ENCODE data around the gene PCBP3. TPM values are rescaled to one million over a fixed set of nuclear protein-coding genes. Genes with fewer than 3 reads are reported as not detected.

The PCBP3 gene
- total RNA-seq, 2 experiments from 2014 or later: 0.86 to 1.2 TPM

DNA sequence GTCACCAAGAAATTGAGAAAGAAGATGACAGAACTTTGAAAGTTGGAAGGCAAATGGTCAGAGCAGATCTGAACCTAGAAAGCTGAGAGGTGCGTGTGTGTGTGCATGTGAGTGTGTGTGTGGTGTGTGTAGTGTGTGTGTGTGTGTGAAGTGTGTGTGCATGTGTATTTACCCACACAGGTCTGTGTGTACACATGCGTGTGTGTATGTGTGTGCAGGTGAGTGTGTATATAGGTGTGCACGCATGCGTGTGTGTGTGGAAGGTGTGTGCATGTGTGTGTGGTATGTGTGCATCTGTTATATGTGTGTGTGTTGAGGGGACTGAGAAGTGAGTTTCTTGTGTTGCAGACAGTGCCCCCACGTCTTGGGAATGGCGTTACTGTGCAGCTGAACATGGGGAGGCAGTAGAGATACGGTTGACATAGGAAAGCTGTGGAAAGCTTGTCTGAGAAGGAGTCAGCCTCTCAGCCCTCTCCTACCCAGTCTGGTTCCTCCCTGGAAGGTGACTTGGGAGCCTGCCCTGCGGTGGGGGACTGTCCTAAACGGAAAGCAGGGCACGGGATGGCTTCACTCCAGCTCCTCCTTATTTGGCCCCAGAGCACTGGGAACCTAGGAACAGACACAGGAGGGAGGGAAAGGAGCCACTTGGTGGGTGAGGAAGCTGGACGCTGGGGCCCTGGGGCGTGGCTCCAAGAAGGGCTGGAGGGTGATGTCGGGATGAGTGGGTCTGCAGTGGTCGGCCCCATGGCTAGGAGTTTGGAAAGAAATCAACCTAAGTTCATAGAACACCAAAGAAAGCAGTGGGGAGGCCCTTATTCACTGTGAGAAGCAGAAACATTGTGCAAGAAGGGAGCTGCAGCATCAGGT is 97.2 kb downstream of the PCBP3 start:
- CTCF ChIA-PET: interaction anchor here (1.1 kb wide), 1 partner anchor 32 kb away, joined by 3 read pairs; no protein-coding TSS in a partner anchor
- POLR2A ChIA-PET: no interaction called here

DNA sequence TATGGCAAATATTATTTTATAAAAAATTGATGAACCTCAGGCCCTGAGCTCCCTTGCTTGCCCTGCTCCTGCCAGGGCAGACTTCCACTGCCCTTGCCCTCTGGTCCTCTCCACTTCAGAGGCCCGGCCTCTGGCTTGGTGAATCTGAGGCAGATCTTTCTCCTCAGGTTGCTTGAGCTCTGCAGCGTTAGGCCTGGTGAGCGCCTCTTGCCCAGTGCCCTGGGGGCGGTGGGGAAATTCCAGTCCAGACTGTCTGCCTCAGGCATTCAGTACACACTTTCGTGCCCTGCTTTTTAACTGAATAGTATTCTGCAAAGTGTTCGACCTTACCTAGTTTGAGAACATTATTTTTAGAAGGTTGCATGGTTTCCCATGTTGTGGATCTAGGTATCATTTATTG is 98.2 kb downstream of the PCBP3 start:
- CTCF ChIA-PET: no interaction called here
- POLR2A ChIA-PET: no interaction called here

DNA sequence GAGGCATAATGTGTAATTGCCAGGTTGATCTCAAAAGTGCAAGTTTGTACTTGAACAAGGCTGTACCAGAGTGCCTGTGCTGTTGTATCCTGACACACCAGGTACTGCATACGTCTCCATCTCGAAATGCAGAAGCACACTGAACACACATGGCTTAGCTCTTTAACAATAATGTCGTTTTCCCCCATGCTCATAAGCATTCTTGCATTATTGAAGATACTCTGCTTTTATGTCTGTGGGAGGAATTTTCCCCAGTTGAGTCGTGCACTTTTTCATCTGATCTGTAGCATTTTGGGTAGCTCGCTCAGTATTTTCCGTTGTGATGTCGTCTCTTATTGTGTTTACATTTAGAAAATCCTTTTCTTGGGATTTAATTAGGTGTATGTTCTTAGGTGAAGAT is 98.7 kb downstream of the PCBP3 start:
- CTCF ChIA-PET: no interaction called here

DNA sequence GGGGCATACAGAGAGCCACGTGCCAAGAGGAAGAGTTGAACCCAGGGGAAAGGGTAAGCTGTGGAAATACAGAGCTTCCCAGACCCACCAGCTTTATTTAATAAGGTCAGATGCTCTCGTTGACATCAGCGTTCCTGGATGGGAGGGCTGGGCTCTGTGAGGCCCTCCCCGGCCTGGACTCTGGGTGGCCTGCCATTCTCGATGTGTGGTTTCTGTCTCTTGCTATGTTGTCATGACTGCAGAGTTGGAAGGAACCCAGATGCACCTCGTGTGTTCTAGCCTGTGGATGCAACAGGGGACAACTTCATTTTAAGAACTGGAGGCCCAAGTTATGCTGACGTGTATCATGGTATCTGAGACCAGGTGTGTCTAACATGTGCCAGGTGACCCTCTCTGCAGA is 101.7 kb downstream of the PCBP3 start:
- ChIA-PET POLR2A (no interaction called here), CTCF (interaction anchor here (1.0 kb wide), 1 partner anchor 13 kb away, joined by 3 read pairs; no protein-coding TSS in a partner anchor)

More for the DNA sequence above, 98.7 kb downstream of the PCBP3 start:
- POLR2A ChIA-PET: no interaction called here

DNA sequence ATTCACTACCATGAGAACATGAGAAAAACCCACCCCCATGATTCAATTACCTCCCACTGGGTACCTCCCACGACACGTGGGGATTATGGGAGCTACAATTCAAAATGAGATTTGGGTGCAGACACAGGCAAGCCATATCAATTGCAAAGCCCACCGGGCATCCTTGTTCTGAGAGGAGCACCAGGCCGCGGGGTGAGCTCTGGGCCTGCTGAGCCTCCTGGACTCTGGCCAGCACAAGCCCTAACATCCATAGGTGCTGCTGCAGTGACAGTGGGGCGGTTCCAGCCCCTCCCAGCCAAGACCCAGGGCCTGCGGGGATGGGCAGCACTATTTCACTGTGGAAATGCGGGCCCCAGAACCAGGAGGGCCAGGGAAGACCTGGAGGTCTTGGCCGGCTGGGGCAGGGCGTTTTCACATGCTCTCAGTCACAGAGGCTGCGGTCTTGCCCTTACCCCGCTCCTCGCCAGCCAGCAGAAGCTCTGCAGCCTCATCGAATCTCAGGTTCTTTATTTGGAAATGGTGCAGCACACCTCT is 103.8 kb downstream of the PCBP3 start:
- CTCF ChIA-PET: no interaction called here
- POLR2A ChIA-PET: no interaction called here

DNA sequence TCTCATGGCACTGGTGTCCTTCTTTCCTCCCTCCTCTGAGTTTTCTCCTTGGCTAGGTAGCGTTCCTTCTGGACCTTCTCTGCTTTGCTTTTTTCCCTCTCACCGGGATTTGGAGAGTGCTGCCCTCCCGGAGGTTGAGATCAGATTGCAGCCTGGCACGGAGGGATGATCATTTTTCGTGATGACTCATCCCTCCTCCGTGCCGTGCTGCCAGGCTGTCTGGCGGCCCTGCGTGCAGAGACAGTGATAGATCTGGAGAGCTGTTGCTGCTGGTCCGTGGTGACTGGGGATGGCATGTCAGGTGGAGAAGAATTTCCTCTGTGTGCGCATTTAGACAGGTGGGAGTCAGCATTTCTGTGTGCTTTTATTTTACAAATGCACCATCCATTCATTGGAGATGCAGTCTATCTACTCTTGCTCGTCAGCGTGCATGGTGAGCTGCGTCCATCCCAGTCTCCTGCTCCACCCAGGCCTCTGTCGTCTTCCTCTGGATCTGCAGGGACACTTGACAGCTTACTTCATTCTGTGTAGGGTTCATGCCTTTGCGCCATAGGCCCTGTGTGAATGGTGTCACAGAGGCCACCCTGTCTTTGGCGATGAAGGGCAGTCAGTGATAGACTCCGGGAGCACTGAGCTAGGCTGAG is 104.4 kb downstream of the PCBP3 start:
- POLR2A ChIA-PET: no interaction called here

DNA sequence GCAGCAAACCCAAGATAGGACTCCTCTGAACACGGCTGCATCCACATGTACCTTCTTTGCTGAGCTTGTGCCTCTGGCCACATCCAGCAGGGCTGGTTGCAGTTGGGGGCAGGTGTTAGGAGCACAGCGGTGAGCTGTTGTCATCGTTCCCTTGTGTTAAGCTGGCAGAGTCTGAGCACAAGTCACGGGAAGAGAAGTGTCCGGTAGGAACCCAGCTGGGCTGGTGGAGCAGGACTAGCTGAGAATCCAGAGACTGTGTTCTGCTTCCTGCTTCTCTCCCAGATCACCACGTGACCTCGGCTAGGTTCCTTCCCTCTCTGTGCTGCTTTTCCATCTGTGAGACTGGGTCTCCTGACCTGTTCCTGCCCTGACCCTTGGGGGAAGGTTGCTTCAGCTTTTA is 105.1 kb downstream of the PCBP3 start:
- ChIA-PET CTCF (no interaction called here), POLR2A (no interaction called here)

More for the DNA sequence above, 104.4 kb downstream of the PCBP3 start:
- CTCF ChIA-PET: no interaction called here

DNA sequence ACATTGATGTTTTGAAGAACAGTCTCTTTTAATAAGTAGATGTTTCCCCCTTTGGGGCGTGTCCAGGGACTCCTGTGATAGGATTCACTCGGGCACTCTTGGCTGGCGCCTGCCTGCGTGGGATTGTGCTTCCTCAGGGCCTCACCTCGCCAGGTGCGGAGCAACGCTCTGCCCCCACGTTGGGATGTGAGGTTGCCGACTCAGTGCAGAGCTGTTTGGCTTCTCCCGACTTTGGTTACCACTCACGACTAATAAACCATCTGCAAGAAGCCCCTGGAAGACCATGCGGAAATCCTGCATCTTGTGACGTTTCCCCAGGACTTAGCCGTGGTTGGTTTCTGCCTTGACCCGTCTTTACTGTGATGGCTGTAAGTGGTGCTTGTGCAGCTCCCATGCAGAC is 106.4 kb downstream of the PCBP3 start:
- ChIA-PET POLR2A (no interaction called here), CTCF (no interaction called here)

DNA sequence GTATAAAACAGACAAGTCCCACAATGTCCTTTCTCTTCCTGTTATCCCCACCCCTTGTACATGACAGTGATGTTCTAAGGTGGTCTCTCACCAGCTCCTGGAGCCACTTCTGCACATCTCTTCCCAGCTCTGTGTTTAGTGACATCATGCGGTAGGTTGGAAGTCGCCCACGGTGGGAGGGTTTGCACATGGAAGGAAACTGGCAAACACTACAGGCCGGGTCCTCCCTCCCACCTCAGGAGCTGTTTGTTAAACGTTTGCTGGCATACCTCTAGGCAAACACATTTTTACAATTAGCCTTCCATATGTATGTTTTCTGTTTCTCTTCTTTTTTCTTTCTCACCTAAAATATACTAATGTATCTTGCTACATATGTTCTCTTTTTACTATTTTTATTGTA is 107.4 kb downstream of the PCBP3 start:
- POLR2A ChIA-PET: no interaction called here

DNA sequence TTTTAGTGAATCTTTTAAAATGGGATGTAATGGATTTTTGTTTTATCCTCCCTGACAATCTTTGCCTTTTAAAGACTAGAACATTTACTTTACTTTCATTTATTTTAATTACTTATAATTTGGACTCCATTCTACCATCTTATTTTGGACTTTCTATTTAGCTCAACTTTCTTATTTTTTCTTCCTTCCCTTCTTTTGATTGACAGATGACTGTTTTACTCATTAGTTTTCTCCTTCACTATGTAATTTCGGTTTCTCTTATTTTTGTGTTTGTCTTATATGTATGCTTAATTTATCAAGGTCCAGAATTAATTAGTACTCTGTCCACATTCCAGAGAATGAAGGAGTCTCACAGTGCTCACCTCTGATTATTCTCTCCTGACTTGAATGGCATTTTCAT is 109.9 kb downstream of the PCBP3 start:
- CTCF ChIA-PET: no interaction called here

More for the DNA sequence above, 107.4 kb downstream of the PCBP3 start:
- CTCF ChIA-PET: no interaction called here

DNA sequence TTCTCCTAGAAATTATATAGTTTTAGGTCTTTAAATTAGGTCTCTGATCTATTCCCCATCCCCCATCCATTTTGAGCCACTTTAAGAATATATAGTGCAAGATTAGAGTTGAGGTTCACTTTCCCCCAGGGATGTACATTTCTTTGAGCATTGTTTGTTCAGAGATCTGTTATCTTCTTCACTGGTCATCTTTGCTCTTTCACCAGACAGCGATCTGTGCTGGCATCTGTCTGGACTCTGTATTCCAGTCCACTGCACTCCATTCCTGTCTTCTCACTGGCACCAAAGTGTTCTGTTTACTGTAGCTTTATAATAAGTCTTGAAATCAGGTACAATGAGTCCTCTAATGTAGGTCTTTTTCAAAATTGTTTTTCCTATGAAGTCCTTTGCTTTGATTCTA is 112.5 kb downstream of the PCBP3 start:
- POLR2A ChIA-PET: no interaction called here
- CTCF ChIA-PET: no interaction called here

More for the DNA sequence above, 109.9 kb downstream of the PCBP3 start:
- POLR2A ChIA-PET: no interaction called here

DNA sequence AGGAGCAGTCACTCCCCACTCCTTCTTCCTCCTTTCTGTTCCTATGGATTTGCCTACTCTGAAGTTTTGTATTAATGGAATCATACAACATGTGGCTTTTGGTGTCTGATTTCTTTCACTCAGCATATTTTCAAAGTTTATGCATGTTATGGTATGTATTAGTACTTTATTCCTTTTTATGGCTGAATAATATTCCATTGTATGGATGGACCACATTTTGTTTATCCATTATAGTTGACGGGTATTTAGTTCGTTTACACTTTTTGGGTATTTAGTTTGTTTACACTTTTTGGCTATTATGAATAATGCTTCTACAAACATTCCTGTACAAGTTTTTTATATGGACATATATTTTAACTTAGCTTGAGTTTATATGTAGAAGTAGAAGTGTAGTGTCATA is 113.1 kb downstream of the PCBP3 start:
- POLR2A ChIA-PET: no interaction called here
- CTCF ChIA-PET: no interaction called here

DNA sequence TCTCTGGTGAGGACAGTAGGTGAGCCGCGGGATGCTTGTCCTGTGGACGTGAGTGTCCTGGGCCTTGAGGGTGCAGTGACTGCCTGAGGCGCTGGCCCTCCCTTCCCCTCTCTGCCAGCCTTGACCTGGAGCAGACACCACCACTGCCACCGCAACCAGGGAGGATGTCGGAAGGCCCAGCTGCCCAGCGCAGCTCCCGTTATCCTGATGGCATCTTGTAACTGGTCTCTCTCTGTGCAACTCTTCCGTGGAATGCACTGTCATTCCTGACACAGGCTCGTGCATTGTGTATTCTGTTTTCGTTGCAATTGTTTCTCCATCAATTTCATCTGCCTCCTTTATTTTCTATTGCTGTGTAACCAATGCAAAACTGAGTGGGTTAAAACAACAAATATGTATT is 118.2 kb downstream of the PCBP3 start:
- CTCF ChIA-PET: no interaction called here
- POLR2A ChIA-PET: no interaction called here

DNA sequence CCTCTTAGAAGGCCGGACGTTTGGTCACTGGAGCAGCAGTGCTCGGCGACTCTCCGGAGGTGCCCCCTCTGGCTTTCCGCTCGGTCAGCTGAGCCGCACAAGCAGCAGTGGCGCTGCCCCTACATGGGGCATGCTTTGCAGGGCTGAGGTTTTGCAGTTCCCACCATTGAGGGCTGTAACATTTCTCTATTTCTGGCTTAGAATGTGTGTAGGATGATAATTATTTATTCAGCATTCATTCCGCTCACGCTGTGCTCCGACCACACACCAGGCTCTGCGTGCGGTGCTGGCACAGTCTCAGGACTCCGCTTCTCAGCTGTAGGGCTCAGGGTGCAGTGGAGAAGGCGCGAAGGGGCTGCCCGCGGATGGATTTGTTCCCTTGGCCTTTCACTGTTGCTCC is 119.5 kb downstream of the PCBP3 start:
- ChIA-PET POLR2A (no interaction called here), CTCF (no interaction called here)

DNA sequence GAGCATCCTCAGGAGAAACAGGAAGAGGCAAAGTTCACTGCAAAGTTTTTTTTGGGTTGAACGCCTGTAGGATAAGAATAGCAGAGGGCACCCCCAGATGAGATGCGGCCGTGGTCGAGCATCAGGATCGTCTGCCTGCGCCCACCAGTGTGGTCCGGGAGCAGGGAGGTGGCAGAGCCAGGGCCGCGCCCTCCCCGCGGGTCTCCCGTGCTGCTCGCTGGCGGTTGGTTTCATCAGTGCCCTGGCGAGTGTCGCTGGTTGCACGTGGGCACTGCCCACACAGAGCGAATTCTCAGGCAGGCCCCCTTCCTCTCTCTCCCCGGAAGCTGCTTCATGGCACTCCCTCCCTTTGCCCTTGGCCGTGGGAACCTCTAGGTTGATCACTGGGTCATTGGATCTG is 120.0 kb downstream of the PCBP3 start:
- POLR2A ChIA-PET: interaction anchor here (0.7 kb wide), 1 partner anchor 10 kb away, joined by 5 read pairs; no protein-coding TSS in a partner anchor
- CTCF ChIA-PET: interaction anchor here (0.7 kb wide), 1 partner anchor 212 kb away, joined by 3 read pairs; no protein-coding TSS in a partner anchor

DNA sequence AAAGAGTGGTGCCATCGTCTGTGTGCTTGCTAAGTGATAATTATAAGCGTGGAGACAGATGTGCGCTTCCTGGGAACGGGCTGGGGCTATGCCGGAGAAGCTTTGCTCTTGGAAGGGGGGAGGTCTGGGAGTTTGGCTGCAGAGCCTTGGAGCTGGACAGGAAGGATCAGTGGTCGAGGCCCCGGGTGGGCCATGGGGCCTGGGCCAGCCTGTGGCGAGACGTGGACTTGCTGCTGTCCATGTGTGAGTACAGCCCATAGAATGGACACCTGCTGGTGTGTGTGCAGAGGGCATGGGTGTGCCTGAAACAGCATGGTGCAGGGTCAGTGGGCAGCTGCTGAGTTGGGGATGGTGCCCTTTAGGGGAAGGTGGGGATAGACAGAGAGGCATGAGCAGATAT is 121.3 kb downstream of the PCBP3 start:
- ChIA-PET CTCF (no interaction called here), POLR2A (no interaction called here)

DNA sequence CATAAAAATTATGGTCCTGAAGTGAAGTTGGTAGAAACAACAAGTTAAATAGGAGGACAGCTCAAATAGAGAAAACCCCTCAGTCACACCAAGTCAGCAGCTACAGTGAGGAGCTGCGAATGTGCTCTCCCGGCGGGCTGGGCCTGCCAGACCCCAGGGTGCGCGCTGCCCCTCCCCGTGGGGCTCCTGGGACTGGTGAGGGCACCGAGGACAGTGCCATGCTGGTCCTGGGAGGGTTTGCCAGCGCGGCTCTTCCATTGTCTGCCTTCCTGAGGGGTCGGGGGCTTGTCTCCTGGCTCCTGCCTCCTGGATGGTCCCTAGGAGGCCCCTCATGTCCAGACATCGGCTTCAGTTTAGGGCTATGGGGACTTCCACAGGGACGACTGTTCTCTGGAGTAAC is 121.8 kb downstream of the PCBP3 start:
- CTCF ChIA-PET: no interaction called here
- POLR2A ChIA-PET: no interaction called here

DNA sequence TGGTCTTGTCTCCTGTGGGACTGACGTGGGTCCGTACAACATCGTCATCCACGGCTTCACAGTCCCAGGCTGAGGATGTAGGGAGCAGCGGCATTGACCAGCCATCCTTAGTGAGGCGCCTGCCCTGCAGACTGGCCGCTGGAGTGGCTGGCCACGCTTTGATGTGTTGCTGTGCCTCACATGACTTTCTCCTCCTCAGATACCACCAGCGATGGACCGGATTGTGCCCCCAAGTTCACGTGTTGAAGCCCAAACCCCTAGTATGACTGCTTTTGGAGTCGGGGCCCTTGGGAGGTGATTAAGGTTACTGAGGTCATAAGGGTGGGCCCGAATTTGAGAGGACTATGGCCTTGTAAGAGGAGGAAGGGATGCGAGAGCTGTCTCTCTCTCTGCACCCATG is 122.5 kb downstream of the PCBP3 start:
- POLR2A ChIA-PET: interaction anchor here (0.6 kb wide), 1 partner anchor 288 kb away, joined by 3 read pairs; no protein-coding TSS in a partner anchor
- CTCF ChIA-PET: no interaction called here

DNA sequence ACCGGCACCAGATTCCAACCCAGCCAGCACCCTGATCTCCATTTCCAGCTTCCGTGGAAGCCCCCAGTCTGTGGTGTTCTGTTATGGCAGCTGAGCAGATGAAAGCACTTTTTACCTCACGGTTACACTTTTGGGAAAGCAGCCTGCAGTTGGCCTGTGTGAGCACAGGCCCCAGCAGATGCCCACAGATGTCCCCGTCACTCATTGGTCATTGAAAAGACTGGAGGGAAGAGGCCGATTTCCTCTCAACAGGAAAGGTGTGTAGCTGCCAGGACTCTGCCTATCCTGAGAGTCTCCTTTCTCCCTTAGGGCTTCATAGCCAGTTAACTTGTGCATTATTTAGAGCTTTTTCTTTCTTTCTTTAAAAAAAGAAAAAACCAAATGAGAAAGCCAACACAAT is 123.0 kb downstream of the PCBP3 start:
- POLR2A ChIA-PET: interaction anchor here (0.6 kb wide), 1 partner anchor 287 kb away, joined by 3 read pairs; no protein-coding TSS in a partner anchor
- CTCF ChIA-PET: no interaction called here

DNA sequence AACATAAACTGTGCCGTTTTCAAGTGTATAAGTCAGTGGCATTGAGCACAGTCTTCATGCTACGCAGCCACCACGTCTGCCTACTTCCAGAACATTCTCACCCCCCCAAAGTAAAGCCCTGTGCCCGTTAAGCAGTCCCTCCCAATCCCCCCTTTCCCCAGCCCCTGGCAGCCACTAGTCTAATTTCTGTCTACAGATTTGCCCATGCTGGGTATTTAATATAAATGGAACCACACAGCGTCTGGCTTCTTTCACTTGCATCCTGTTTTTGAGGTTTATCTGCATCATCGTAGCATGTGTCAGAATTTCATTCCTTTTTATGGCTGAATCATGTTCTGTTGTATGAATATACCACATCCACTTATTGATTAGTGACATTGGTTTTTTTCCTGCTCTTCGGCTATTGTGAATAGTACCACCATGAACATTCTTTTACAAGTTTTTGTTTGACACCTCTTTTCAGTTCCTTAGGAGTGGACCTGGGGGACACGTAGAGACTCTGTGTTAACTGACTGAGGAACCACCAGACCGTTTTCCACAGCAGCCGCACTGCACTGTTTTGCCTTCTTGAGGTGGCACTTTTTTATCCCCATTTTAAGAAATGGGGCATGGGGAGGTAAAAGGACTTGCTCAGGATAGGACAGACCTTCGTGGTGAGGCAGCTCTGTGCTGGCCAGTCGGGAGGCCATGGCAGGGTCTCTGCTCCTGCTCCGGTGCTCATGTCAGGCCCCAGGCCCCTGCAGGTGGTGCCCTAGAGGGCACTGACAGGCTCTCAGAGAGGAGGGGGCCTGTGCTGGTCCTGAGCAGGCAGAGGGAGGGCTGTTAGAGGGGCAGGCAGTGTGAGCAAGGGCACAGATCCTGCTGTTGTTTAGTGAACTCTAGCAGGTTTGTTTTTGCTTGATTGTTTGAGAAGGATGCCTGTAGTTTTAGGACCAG is 123.8 kb downstream of the PCBP3 start:
- CTCF ChIA-PET: no interaction called here
- POLR2A ChIA-PET: no interaction called here
